ENCODE results near the gene ZBTB20.

Gene ZBTB20

GRCh38 chr3:114712728-114713492 lies 434.2 kb downstream of the ZBTB20 start:
- Histone ChIP-seq H3K9me3 (no peaks in the 10 kb centered on the region), H3K36me3 (no peaks in the 10 kb centered on the region), H3K27me3 (no peaks in the 10 kb centered on the region), H3K4me3 (ENCODE audit: low read depth, low read length) (no peak overlapping the region), H3K4me1 (no peaks in the 10 kb centered on the region; the same call in 1 of the 2 replicates)
- no peak for TF ChIP-seq CTCF (IDR thresholded peaks at IDR 0.05; ENCODE audit: low read depth, low read length)
- DNase-seq, result no peak

GRCh38 chr3:114711321-114711886 lies 435.7 kb downstream of the ZBTB20 start:
- H3K36me3 ChIP-seq, result no peaks in the 10 kb centered on the region
- no peaks in the 10 kb centered on the region for H3K9me3 ChIP-seq
- H3K27me3 ChIP-seq, result no peaks in the 10 kb centered on the region
- no peak for DNase-seq
- H3K4me3 ChIP-seq (ENCODE audit: low read depth, low read length), result no peak overlapping the region
- no peaks in the 10 kb centered on the region for H3K4me1 ChIP-seq
- no peak for TF ChIP-seq CTCF (IDR thresholded peaks at IDR 0.05; ENCODE audit: low read depth, low read length)

GRCh38 chr3:114709102-114709501 lies 438.0 kb downstream of the ZBTB20 start:
- Histone ChIP-seq H3K4me3 (ENCODE audit: low read depth, low read length) (no peak overlapping the region), H3K27me3 (no peaks in the 10 kb centered on the region), H3K4me1 (no peaks in the 10 kb centered on the region), H3K36me3 (no peaks in the 10 kb centered on the region), H3K9me3 (no peaks in the 10 kb centered on the region)
- DNase-seq, result no peak
- no peak for TF ChIP-seq CTCF (IDR thresholded peaks at IDR 0.05; ENCODE audit: low read depth, low read length)

GRCh38 chr3:114707252-114707860 lies 439.7 kb downstream of the ZBTB20 start:
- Histone ChIP-seq H3K4me3 (ENCODE audit: low read depth, low read length) (no peak overlapping the region), H3K4me1 (no peaks in the 10 kb centered on the region), H3K36me3 (no peaks in the 10 kb centered on the region), H3K9me3 (no peaks in the 10 kb centered on the region), H3K27me3 (no peaks in the 10 kb centered on the region)
- no peak for DNase-seq
- no peak for TF ChIP-seq CTCF (IDR thresholded peaks at IDR 0.05; ENCODE audit: low read depth, low read length)

- TF ChIP-seq CTCF (IDR thresholded peaks at IDR 0.05; ENCODE audit: low read depth, low read length), result no peak
- Histone ChIP-seq H3K4me3 (ENCODE audit: low read depth, low read length) (no peak overlapping the region), H3K9me3 (no peaks in the 10 kb centered on the region), H3K4me1 (no peaks in the 10 kb centered on the region), H3K36me3 (no peaks in the 10 kb centered on the region), H3K27me3 (no peaks in the 10 kb centered on the region)
- DNase-seq, result peak; percentile 5
These were observed 440.4 kb downstream of the ZBTB20 start for GRCh38 chr3:114706591-114707232.
